ENCODE results near the gene SLC22A6.

Gene SLC22A6

GRCh38 chr11:62933750-62934495 is 50.8 kb downstream of the SLC22A6 start:
- DNase-seq (ENCODE audit: extremely low read depth in 1 of 2, low read depth in 1 of 2): no peak

- no peak for DNase-seq (ENCODE audit: extremely low read depth in 1 of 2, low read depth in 1 of 2)
These were observed 51.5 kb downstream of the SLC22A6 start for GRCh38 chr11:62933285-62933684.

GRCh38 chr11:62931499-62932278 is 53.1 kb downstream of the SLC22A6 start:
- DNase-seq (ENCODE audit: extremely low read depth in 1 of 2, low read depth in 1 of 2): no peak

GRCh38 chr11:62930666-62931065 is 54.1 kb downstream of the SLC22A6 start:
- no peak for DNase-seq (ENCODE audit: extremely low read depth in 1 of 2, low read depth in 1 of 2)

GRCh38 chr11:62930157-62930556 is 54.6 kb downstream of the SLC22A6 start:
- DNase-seq (ENCODE audit: extremely low read depth in 1 of 2, low read depth in 1 of 2): no peak

GRCh38 chr11:62928011-62928410 is 56.8 kb downstream of the SLC22A6 start:
- no peak for DNase-seq (ENCODE audit: extremely low read depth in 1 of 2, low read depth in 1 of 2)

GRCh38 chr11:62926680-62927455 is 57.9 kb downstream of the SLC22A6 start:
- DNase-seq (ENCODE audit: extremely low read depth in 1 of 2, low read depth in 1 of 2): no peak

Data from stimulated activated CD8-positive, alpha-beta memory T cell treated with anti-CD3 and anti-CD28 coated beads, Interleukin-7, amount 100 ng/mL, for 48 hours (primary cell).